NT2/D1 (cell line): Measurements from ENCODE around the gene CCDC154.

ENCODE experiments used
- YY1 ChIP-seq: IDR thresholded peaks from 2 replicates; pipeline ENCODE4 v1.6.1; 2011; ENCODE audit not compliant: insufficient read length, insufficient read depth
- ZNF274 ChIP-seq: IDR thresholded peaks from 2 replicates; pipeline ENCODE4 v1.6.1; 2011; ENCODE audit warnings: mild to moderate bottlenecking, low read depth, low read length

- TF ChIP-seq YY1 (no peak), ZNF274 (no peak)
Measured at GRCh38 chr16:1430759-1431496, 13.4 kb downstream of the CCDC154 start, which contains the start of gene PERCC1.
